GM18519 (cell line): ENCODE data around the gene STAM2.
"Not testable (repeated sequence)": the region's sequence is repeated elsewhere in the genome, so short reads cannot be mapped to it uniquely, and the experiment has no call there.

Experiments used
- ATAC-seq: cut with Tn5 transposase; IDR thresholded peaks from one replicate; pipeline ENCODE4 v1.9.1; 2021; ENCODE audit warnings: mild to moderate bottlenecking, moderate library complexity; ENCODE audit not compliant: unreplicated experiment, low FRiP score

Gene STAM2

DNA sequence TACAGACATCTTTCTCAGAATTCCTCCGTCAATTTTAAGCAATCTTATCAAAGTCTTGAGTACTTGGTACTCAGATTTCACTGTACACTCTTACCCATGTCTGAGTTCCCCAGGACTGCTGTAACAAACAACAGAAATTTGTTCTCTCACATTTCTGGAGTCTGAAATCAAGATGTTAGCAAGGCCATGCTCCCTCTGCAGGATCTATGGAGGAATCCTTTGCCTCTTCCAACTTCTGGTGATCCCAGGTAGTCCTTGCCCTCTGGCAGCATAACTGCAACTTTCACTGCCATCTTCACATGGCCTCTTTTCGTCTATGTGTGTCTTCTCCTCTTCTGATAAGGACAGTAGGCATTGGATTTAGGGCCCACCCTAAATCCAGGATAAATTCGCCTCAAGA, 59.6 kb downstream of the STAM2 start:
- no peak for ATAC-seq

DNA sequence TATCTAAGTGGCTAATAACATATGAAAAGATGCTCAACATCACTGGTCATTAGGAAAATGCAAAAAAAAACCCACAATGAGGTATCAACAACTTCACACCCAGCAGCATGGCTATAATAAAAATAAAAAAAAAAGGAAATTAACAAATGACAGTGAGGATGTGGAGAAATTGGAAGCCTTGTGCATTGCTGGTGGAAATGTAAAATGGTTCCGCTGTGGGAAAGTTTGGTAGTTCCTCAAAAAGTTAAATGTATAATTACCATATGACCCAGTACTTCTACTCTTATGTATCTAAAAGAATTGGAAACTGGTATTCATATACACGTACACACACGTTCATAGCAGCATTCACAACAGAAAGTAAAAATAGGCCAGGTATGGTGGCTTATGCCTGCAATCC, 61.2 kb downstream of the STAM2 start:
- no peak for ATAC-seq

DNA sequence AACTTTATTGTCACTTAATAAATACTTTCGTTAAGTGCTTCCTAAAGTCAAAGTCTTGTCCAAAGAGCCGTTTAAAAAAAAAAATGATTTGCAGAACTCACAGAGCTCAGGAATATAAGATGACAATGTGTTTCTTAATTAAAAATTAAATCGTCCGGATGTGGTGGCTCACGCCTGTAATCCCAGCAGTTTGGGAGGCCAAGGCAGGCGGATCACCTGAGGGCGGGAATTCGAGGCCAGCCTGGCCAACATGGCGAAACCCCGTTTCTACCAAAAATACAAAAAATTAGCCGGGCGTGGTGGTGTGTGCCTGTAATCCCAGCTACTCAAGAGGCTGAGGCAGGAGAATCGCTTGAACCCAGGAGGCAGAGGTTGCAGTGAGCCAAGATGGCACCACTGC, 68.4 kb downstream of the STAM2 start:
- ATAC-seq: not testable (repeated sequence)

DNA sequence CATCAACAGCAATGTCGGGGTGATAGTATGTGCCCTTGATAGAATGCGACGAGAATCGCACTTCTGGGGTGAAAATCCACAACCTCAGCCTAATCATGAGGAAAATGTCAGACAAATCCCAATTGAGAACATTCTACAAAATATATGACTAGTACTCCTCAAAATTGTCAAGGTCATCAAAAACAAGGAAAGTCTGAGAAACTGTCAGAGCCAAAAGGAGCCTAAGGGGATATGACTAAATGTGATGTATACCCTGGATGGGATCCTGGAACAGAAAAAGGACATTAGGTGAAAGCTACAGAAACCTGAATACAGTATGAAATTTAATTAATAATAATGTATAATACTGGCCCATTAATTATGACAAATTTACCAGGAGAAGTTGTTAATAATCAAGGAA, 69.1 kb downstream of the STAM2 start:
- no peak for ATAC-seq

DNA sequence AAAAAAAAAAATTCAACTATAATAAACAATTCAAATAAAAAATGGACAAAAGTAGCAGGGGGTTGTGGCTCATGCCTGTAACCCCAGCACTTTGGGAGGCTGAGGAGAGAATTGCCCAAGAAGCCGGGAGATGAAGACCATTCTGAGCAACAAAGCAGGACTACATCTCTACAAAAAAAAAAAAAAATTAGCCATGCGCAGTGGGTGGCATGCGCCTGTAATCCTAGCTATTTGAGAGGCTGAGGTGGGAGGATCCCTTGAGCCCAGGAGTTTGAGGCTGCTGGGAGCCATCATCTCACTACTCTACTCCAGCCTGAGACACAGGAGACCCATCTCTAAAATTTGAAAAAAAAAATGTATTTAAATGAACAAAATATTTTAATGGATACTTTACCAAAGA, 72.3 kb downstream of the STAM2 start:
- no peak for ATAC-seq

DNA sequence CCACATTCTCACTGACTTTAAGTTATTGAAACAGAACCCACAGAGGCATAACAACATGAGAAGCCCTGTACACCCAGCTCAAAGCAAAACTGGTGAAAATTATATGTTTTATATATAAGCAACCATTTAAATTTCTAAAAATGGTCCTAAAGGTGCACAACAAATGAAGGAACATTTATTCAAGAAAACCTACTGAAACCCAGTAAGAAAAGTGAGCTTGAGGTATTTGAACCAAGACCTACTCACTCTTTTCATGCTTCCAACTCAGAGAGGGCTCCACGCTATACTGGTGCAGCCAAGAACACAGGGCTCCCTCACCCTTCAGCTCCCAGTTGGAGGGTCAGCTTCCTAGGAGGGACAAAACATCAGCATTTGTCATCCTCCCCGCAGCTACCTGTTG, 74.6 kb downstream of the STAM2 start:
- ATAC-seq: no peak

DNA sequence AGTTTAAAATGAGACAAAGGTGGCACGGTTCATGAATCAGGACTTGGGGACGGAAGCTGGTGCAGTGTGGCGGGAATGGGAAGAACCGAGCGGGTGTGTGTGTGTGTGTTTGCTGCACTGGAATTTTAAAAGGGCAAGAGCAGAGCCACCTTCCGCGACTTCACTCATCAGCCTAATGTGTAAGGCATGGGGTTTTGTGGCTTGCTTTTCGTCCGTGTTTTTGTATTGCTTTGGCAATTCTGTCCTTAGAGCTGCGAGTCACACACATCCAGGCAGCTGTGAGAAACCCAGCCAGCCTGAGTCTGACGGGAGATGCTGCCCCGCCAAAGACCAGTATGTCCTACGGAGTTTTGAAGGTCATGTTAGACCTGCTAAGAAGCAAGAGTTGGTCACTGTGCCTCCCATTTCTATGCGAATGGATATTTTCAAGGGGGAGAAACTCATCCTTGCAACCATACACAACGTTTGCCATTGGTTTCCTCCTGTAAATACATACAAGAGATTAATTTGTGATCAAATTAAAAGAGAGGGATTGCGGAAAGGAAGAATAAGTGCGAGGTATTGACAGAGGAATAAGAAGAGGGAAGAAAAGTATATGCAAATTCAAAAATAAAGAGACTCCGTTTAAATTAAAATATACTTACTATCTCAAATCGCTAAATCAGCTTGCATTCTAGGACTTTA, 76.1 kb downstream of the STAM2 start:
- ATAC-seq: no peak

DNA sequence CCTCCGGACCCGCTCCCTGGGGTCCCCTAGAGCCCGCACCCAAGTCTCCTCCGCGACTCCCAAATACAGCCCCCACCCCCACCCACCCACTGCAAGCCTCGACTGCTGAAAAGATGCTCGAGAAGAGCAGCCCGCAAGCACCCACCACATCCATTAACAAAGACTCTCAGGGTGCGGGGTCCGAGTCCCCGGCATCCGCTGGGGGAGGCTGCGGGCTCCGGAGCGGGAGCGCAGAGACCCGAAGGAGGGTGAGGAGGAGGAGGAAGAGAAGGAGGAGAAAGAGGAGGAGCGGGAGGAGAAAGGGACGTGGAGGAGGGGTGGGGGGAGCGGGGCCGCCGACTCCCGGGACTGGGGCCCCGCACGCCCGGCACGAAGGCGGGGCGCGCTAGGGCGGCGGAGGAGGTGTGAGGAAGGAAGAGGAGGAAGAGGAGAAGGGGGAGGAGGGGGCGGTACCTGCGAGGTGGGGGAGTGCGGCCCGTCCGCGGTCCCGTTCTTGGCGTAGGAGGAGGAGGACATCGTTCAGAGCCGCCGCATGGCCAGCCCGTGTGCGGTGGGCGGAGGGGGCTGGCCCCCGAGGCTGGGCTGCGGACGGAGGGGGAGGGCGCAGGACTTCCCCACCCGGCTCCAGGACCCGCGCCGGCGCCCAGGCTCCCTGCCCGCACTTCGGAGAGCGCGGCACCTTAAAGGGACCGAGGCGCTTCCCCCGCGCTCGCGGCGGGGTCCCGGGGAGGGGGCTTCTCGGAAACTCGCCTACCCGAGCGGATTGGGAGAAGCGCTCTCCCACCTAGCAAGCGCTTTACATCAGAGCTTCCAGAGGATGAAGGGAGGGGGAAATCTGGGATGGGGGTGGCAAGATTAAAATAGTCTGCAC, 76.8 kb downstream of the STAM2 start, which contains the start of gene CACNB4:
TSS of gene CACNB4 (minus strand) at position 549 of the 871 bp plus-strand sequence.
- ATAC-seq: no peak

DNA sequence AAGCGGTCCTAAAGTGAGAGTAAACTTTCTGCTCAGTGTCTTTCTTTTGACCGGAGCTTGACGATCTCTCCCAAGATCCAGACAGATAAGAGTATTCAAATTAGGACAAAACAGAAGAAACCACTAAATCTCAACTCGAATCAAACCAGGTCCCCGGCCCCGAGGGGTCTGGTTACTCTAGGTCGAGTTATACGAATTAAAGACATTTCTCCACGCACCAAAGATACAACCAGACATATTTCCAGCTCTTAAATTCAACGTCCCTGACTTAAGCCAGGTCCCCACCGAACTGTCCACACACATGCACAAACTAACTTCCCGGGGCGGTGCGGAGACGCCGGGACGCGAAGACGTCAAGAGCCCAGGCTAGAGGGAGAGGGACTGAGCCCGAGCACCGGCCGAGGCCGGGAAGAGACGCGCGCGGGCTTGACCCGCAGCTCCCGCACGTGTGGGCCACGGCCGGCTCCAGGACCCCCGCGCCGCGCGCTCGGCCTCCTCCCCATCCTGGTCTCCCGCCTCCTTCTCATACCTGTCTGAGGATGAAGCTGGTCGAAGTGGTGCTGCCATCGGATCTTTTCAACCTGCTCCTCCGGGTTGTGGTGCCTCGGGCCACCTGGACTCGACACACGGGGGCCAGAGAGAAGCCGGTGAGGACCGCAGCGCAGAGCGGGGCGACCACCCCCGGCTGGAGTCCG, 77.6 kb downstream of the STAM2 start:
- no peak for ATAC-seq

DNA sequence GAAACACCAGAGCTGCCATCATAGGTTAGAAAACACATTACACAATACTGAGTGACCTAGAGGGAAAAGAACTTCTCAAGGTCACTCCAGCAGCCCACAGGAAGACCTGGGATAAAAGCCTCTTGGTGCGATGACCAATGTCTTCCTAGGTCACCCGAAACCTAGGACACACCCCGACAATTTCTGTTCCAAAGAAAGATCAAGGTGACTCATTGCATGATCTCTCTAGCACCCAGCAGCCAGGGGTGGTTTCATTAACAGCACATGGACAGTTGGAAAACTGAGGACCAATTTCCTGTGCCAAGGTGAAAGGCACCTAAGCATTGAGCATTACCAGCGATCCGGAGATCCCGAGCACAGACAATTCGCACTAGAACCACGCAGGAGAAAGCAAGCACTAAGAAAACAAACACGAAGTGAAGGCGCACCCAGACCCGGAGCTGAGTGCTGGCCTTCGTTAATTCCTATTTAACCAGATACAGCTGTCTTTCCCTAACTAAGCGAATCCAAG, 78.2 kb downstream of the STAM2 start:
- ATAC-seq: no peak

DNA sequence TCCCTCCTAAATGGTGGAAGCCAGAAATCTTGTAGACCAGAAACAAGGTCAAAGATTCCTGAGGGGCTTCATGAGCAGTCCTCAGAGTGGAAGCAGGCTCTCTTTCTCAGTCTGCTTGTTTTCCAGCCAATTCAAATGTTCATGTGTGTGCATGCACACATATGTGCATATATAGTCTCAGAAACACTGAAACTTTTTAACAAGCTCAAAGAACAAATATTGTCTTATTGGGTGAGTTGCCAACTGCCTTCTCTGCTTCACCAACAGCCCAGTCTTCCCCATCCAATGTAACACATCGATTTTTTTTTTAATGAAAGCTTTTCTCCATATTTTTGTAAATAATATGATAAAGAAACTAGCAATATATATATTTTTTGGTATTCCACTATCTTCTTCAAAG, 80.4 kb downstream of the STAM2 start:
- ATAC-seq: no peak

DNA sequence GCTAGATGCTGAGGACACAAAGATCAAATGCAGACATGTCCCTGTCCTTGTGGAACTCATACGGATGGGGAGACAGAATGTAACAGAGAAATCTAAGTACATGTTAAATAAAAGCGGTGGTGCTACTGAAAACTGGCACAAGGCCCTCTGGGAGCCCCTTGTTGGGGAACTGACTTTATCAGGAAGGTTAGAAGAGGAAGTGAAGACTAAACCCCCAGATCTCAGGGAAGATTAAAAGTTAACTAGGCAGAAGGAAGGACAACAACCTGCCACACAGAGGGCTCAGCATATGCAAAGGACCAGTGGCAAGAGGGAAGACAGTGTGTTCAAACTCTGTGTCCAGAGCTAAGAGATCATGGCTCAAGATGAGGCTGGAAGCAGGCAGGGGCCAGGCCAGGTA, 81.5 kb downstream of the STAM2 start:
- no peak for ATAC-seq

DNA sequence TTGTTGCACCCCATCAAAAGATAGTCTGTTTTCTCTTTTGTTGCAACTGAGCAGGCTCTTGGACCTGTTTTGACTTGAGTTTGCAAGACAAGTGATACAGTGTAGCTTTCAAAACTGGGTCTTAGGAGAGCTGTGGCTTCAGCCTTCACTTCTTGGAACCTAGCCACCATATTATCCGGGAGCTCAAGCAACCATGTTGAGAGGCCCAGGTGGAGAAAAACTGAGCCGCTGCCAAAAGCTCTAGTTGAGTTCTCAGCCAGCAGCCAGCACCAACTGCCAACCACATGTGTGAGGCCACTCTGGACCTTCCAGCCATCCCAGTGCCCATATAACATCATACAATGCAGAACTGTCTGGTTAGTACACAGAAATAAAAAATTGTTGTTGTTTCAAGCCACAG, 82.1 kb downstream of the STAM2 start:
- ATAC-seq: no peak

DNA sequence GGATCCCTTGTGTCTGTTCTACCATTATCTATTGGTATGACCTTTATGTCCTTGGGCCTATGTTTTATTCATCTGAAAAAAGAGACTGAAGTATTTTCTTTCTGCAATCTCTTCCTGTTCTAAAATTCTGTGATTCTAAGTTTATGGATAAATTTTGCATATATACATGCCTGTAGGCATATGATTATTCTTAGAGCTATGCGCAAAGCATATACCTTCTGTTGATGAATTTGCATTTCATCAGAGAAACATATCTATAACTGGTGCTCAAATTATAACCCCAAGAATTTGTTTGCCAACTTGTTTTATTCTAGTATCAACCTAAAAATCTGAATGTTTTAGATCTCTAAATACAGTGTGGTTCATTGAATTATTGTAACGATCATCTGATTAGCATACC, 83.5 kb downstream of the STAM2 start:
- ATAC-seq: no peak

DNA sequence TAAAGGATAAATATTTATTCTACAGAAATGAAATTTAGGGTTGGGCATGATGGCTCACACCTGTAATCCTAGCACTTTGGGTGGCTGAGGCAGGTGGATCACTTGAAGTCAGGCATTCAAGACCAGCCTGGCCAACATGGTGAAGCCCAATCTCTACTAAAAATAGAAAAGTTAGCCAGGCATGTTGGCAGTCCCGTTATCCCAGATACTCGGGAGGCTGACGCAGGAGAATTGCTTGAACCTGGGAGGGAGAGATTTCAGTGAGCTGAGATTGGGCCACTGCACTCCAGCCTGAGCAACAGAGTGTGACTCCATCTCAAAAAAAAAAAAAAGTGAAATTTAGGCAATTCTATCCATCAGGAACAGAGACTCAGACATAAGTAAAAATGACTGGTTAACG, 84.8 kb downstream of the STAM2 start:
- not testable (repeated sequence) for ATAC-seq

DNA sequence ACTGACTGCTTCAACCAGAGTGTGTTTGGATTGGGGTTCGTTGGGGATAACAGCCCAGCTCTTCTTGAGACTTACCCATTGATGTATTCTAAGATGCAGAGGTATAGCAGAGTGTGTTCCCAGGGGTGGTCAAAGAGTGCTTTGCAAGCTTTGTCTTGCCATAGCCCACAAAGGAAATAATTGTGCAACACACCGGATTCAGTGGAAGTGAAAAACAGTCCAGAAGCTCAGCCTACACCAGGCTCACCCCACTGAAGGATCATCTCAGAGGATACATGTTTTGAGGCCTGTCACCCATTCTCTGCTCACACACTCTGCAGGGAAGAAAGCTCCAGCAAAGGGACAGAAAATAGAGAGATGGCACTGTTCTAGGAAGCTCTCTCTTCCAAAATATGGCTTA, 86.3 kb downstream of the STAM2 start:
- no peak for ATAC-seq

DNA sequence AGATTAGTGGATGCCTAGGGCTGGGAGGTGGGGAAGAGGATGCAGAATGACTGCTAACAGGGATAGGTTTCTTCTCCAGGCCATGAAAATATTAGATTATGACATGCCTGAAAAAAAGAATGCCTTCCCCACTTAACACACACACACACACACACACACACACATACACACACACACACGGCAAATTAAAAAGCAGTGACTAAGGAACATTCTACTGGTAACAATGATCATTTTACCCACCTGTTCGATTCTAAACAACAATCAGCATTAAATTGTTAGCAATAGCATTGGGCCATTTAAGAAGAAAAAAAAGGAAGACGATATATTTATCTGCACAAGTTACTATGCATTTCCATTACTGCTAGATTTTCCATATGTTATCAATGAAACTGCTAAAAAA, 87.6 kb downstream of the STAM2 start:
- no peak for ATAC-seq

DNA sequence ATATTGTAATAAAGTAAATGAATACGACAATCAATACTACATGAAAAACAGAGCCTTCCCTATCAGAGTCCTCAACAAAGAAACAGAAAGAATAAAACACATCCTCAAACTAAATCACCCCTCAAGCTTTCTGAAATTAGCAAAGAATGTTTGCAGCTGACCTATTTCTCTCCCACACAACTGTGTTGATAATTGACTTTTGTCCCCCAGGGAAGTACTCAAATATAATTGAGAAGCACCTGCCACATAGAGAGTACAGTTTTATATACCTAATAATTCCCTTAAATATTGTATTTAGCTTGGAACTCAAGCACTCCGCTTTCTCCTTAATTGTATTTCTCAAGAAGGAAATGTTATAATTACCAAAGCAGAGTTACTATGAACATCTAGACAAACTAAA, 89.3 kb downstream of the STAM2 start:
- no peak for ATAC-seq

DNA sequence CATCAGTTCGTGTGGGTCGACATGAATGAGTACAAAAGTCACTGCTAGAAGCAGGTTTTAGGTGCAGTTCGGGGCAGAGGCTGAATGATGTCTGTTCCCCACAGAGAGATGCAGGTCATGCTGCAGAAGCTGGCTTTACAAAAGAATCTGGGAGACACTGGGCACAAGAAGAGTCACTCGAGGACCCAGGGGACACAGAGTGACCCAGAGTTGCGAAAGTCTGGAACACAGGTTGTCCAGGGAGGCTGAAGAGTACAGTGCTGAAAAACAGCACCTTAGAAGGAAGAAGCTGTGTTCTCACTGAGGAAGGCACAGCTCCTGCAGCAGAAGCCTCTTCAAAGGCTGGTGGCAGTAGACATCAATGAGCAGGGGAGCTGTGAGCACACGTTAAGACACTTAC, 91.5 kb downstream of the STAM2 start:
- ATAC-seq: no peak

DNA sequence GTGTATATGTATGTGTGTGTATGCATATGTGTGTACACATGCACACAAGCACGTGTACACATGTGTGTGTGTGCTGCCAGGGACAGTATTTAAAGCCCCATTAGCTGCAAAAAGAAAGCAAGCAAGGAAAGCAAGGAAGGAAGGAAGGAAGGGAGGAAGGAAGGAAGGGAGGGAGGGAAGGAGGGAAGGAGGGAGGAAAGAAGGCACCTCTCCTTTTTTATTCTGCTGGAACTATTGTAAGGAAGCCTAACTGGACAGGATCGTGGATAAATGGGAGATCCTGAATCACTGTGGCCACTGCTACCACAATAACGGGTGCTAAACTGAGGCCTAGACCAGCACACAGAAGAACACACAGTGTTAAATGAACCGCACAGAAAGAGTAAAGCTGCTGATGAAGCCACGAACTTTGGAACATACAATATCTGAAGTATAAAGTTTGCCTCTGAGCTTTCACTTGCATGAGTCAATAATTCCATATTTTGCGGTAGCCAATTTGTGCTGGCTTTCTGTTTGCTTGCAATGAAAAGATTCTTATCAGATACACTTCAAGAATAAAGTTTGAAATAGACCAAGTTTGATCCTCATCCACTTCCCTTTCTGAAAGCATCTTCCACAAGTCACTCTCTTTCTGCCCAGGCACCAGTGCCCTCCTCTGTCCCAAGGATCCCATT, 92.2 kb downstream of the STAM2 start:
- no peak for ATAC-seq

DNA sequence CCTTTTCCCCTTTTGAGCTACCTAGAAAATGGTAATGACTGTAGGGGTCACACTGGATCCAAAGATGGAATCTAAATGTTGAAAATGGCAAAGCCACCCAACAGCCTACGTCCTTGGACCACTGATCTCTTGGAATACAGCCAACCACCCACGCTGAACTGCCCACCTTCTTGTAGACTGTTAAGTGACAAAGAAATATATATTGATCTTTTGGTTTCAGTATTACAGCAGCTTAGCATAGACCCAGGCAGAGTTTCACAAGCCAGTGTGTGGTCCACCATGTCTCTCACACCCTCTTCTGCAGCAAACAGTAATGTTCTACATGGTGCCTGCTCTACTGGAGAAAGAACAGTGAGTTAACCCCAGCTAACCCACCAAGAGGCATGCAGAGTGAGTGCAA, 96.9 kb downstream of the STAM2 start:
- ATAC-seq: peak; percentile 91
